Renal cortical epithelial cell (primary cell): ENCODE results near the gene CYP2R1. TPM values are rescaled to one million over a fixed set of nuclear protein-coding genes. Genes with fewer than 3 reads are reported as not detected.

ENCODE experiments used
- total RNA-seq: library from RNA; depleted of rRNA; stranded (reverse); fragments of >200 nt; gene quantifications from 2 replicates; pipeline ENCODE4 v1.2.3, GENCODE V29; 2014

Gene CYP2R1
- total RNA-seq, 1 donor from 2014 or later = 13.8 TPM

Other genes with a start within 250 kb of the CYP2R1 start
- gene PDE3B, start 248.4 kb downstream of the CYP2R1 start, total RNA-seq = 0.87 and 1.3 TPM in 2 replicates
- gene CALCA, start 80.1 kb upstream of the CYP2R1 start, total RNA-seq = not detected in 2 replicates
- 0.15 TPM in 1 of 2 replicates, not detected in the other for gene CALCB, start 181.4 kb upstream of the CYP2R1 start, total RNA-seq
- gene INSC, start 222.7 kb upstream of the CYP2R1 start, total RNA-seq = 0.15 and 0.52 TPM in 2 replicates